DND-41 (cell line): Measurements from ENCODE around the gene P2RX4.

Experiments used
- EZH2 ChIP-seq: IDR thresholded peaks from 3 replicates; pipeline ENCODE4 v1.6.1; 2012; ENCODE audit warnings: borderline replicate concordance, low read depth, mild to moderate bottlenecking, moderate library complexity, low read length, inconsistent platforms; ENCODE audit not compliant: severe bottlenecking
- TF ChIP-seq, protein P1 (sequence below): IDR thresholded peaks from 2 replicates; pipeline ENCODE4 v1.5.1; 2012; ENCODE audit warnings: borderline replicate concordance, low read length, moderate library complexity, mild to moderate bottlenecking; ENCODE audit not compliant: poor library complexity, severe bottlenecking; ENCODE audit errors: extremely low read depth

DNA sequence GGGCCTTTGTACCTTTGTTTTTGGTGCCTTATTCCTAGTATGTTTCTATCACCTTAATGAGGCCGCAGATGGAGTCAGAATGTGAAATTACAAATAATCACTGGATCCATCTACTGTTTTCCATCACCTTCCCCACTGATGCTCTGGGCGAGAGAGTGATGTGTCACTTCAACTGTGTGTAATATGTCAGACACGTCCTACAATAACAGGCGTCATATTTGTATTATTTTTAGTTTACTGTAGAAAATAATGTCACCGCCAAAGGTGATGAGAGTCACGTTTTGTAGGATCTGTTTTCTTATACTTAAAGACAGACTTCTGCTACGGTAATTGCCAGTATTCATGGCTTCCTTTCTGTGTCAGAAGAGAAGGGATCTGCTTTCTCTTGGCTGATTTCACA lies 22.4 kb upstream of the P2RX4 start:
- TF ChIP-seq, protein P1, sequence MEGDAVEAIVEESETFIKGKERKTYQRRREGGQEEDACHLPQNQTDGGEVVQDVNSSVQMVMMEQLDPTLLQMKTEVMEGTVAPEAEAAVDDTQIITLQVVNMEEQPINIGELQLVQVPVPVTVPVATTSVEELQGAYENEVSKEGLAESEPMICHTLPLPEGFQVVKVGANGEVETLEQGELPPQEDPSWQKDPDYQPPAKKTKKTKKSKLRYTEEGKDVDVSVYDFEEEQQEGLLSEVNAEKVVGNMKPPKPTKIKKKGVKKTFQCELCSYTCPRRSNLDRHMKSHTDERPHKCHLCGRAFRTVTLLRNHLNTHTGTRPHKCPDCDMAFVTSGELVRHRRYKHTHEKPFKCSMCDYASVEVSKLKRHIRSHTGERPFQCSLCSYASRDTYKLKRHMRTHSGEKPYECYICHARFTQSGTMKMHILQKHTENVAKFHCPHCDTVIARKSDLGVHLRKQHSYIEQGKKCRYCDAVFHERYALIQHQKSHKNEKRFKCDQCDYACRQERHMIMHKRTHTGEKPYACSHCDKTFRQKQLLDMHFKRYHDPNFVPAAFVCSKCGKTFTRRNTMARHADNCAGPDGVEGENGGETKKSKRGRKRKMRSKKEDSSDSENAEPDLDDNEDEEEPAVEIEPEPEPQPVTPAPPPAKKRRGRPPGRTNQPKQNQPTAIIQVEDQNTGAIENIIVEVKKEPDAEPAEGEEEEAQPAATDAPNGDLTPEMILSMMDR = no peak
- no peak for TF ChIP-seq EZH2
